ENCODE results near the gene DUS1L. TPM values are rescaled to one million over a fixed set of nuclear protein-coding genes. Genes with fewer than 3 reads are reported as not detected.

DUS1L gene
- total RNA-seq, 1 experiment from 2014 or later, result 132 TPM

DNA sequence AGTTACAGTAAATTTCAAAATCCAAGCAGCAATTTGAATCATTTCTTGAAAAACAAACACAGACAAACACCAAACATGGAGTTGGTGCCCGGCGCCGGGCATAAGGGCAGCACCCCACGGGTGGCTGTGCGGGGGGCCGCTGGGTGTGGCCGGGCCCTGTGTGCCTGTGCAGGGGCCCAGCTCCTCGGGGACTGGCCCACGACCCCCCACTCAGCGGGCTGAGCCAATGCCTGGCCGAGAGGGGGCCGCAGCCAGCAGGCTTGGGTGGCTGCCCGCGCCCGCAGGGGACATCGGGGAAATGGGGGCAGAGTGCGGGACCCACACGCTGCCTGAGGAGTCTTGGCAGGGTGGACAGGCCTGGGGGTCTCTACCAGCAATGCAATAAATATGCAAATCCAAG lies 12.8 kb upstream of the DUS1L start:
- Mint-ChIP-seq H3K4me3 (ENCODE audit: low read depth, unreplicated experiment) (no peak overlapping the region), H3K27me3 (ENCODE audit: unreplicated experiment) (no peaks in the 10 kb centered on the region), H3K27ac (ENCODE audit: unreplicated experiment) (peak overlapping the region; percentile 2), H3K36me3 (ENCODE audit: insufficient read depth, unreplicated experiment) (peaks cover 76% of the 10 kb centered on the region), H3K9me3 (ENCODE audit: low read depth, unreplicated experiment) (no peaks in the 10 kb centered on the region), H3K4me1 (ENCODE audit: low read depth, unreplicated experiment) (no peaks in the 10 kb centered on the region)
- CTCF ChIA-PET, result no interaction called here
- intact Hi-C loops (cut with micrococcal nuclease; ENCODE audit: unreplicated experiment), result no loop called here
- TSS peak; percentile 45 for BruUV-seq (replicated peaks)
- no peak for DNase-seq
- no peak for TF ChIP-seq CTCF (IDR thresholded peaks at IDR 0.05; ENCODE audit: unreplicated experiment)

- H3K36me3 Mint-ChIP-seq (ENCODE audit: insufficient read depth, unreplicated experiment), result peaks cover 72% of the 10 kb centered on the region
- H3K4me3 Mint-ChIP-seq (ENCODE audit: low read depth, unreplicated experiment), result no peak overlapping the region
- intact Hi-C loops (cut with micrococcal nuclease; ENCODE audit: unreplicated experiment), result no loop called here
- no peaks in the 10 kb centered on the region for H3K4me1 Mint-ChIP-seq (ENCODE audit: low read depth, unreplicated experiment)
- DNase-seq, result no peak
- H3K27me3 Mint-ChIP-seq (ENCODE audit: unreplicated experiment), result no peaks in the 10 kb centered on the region
- TF ChIP-seq CTCF (IDR thresholded peaks at IDR 0.05; ENCODE audit: unreplicated experiment), result no peak
- no peaks in the 10 kb centered on the region for H3K9me3 Mint-ChIP-seq (ENCODE audit: low read depth, unreplicated experiment)
- no TSS peak for BruUV-seq (replicated peaks)
- CTCF ChIA-PET, result no interaction called here
- H3K27ac Mint-ChIP-seq (ENCODE audit: unreplicated experiment), result peak overlapping the region; percentile 2
These were observed 12.2 kb upstream of the DUS1L start for GRCh38 chr17:82077617-82078358.

- peak; percentile 15 for TF ChIP-seq CTCF (IDR thresholded peaks at IDR 0.05; ENCODE audit: unreplicated experiment)
- no peak overlapping the region for H3K4me3 Mint-ChIP-seq (ENCODE audit: low read depth, unreplicated experiment)
- no peak overlapping the region for H3K27ac Mint-ChIP-seq (ENCODE audit: unreplicated experiment)
- DNase-seq, result no peak
- CTCF ChIA-PET, result no interaction called here
- BruUV-seq (replicated peaks), result no TSS peak
- no peaks in the 10 kb centered on the region for H3K4me1 Mint-ChIP-seq (ENCODE audit: low read depth, unreplicated experiment)
- no peaks in the 10 kb centered on the region for H3K27me3 Mint-ChIP-seq (ENCODE audit: unreplicated experiment)
- peaks cover 64% of the 10 kb centered on the region for H3K36me3 Mint-ChIP-seq (ENCODE audit: insufficient read depth, unreplicated experiment)
- H3K9me3 Mint-ChIP-seq (ENCODE audit: low read depth, unreplicated experiment), result no peaks in the 10 kb centered on the region
- intact Hi-C loops (cut with micrococcal nuclease; ENCODE audit: unreplicated experiment), result no loop called here
These were observed 11.4 kb upstream of the DUS1L start for GRCh38 chr17:82076785-82077591.

DNA sequence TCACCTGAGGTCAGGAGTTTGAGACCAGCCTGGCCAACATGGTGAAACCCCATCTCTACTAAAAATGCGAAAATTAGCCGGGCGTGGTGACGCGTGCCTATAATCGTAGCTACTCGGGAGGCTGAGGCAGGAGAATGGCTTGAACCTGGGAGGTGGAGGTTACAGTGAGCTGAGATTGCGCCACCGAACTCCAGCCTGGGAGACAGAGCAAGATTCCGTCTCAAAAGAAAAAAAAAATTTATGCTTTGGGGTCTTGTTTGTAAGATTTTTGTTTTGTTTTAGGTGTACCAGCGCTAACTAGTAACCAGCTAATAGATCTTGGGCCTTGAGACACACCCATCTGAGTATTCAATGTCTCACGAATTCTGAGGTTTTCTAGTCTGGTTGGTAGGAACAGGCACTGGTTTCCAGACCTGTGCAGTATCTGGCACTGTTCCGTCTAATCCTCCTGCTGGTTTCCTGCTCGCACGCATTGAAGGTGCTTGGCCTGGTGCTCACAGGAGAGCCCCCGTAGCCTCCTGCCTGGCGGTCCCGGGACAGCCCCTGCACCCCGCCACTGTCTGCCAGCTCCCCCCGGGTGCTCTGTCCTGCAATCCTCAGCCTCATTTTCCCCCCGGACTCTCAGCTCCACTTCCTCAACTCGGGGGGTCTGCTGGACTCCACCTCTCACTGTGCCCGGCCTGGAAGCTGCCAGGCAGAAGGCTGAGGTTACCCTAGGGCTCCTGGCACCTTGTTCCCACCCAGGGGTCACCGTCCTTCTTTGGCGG lies 10.6 kb upstream of the DUS1L start:
- intact Hi-C loops (cut with micrococcal nuclease; ENCODE audit: unreplicated experiment), result no loop called here
- H3K27ac Mint-ChIP-seq (ENCODE audit: unreplicated experiment), result no peak overlapping the region
- H3K4me3 Mint-ChIP-seq (ENCODE audit: low read depth, unreplicated experiment), result no peak overlapping the region
- no peak for TF ChIP-seq CTCF (IDR thresholded peaks at IDR 0.05; ENCODE audit: unreplicated experiment)
- H3K36me3 Mint-ChIP-seq (ENCODE audit: insufficient read depth, unreplicated experiment), result peaks cover 60% of the 10 kb centered on the region
- H3K4me1 Mint-ChIP-seq (ENCODE audit: low read depth, unreplicated experiment), result no peaks in the 10 kb centered on the region
- H3K27me3 Mint-ChIP-seq (ENCODE audit: unreplicated experiment), result no peaks in the 10 kb centered on the region
- BruUV-seq (replicated peaks), result no TSS peak
- no peaks in the 10 kb centered on the region for H3K9me3 Mint-ChIP-seq (ENCODE audit: low read depth, unreplicated experiment)
- CTCF ChIA-PET, result no interaction called here
- DNase-seq, result no peak

Measured in Calu3 (cell line).